Epithelial cell of esophagus (primary cell): ENCODE results near the gene GLIS2.

Experiments used
- DNase-seq: peaks from one replicate; pipeline ENCODE4 v3.0.0; 2010; ENCODE audit warnings: low read depth
- H3K4me3 ChIP-seq: 2 replicates; pipeline ENCODE4 v1.5.1; 2011; ENCODE audit warnings: mild to moderate bottlenecking, low read length, control low read depth
- CTCF ChIP-seq: IDR thresholded peaks from 2 replicates; pipeline ENCODE4 v1.5.1; 2011; ENCODE audit warnings: low read depth, mild to moderate bottlenecking, low read length, control low read depth, inconsistent platforms; ENCODE audit not compliant: insufficient read depth; ENCODE audit errors: missing control alignments

The GLIS2 gene

GRCh38 chr16:4337540-4338088, 21.7 kb downstream of the GLIS2 start:
- TF ChIP-seq CTCF, result no peak
- no peak overlapping the region for H3K4me3 ChIP-seq
- no peak for DNase-seq

GRCh38 chr16:4338125-4338582, 22.3 kb downstream of the GLIS2 start:
- TF ChIP-seq CTCF, result no peak
- DNase-seq, result no peak
- no peak overlapping the region for H3K4me3 ChIP-seq

GRCh38 chr16:4338712-4339299, 22.9 kb downstream of the GLIS2 start:
- no peak overlapping the region for H3K4me3 ChIP-seq
- TF ChIP-seq CTCF, result no peak
- no peak for DNase-seq

GRCh38 chr16:4339455-4339854, 23.6 kb downstream of the GLIS2 start:
- no peak overlapping the region for H3K4me3 ChIP-seq
- DNase-seq, result no peak
- no peak for TF ChIP-seq CTCF

GRCh38 chr16:4339909-4340308, 24.0 kb downstream of the GLIS2 start:
- no peak for DNase-seq
- TF ChIP-seq CTCF, result peak; percentile 10
- H3K4me3 ChIP-seq, result no peak overlapping the region

GRCh38 chr16:4340443-4340842, 24.6 kb downstream of the GLIS2 start:
- no peak for TF ChIP-seq CTCF
- DNase-seq, result no peak
- H3K4me3 ChIP-seq, result no peak overlapping the region

- no peak overlapping the region for H3K4me3 ChIP-seq
- no peak for TF ChIP-seq CTCF
- DNase-seq, result no peak
These were observed 25.4 kb downstream of the GLIS2 start for GRCh38 chr16:4341250-4341649.
